K562 (cell line): ENCODE measurements around the gene C20orf141. TPM values are rescaled to one million over a fixed set of nuclear protein-coding genes. Genes with fewer than 3 reads are reported as not detected.
A peak's percentile ranks its signal among the peaks of the same experiment; 100 is the strongest.
"Not testable (repeated sequence)": the region's sequence is repeated elsewhere in the genome, so short reads cannot be mapped to it uniquely, and the experiment has no call there.

Experiments used
- ATAC-seq: fragments of 200-7000 bp; cut with Tn5 transposase; 3 replicates; pipeline ENCODE4 v1.9.1; 2020; ENCODE audit warnings: moderate library complexity
- BruUV-seq: library from RNA; stranded (reverse); fragments of 400-500 nt; replicated peaks from 2 replicates; lab custom pipeline; 2021; lab: Mats Ljungman, UMichigan
- CTCF ChIA-PET: fragments of 300-600 bp; formaldehyde crosslinking; extraction: SDS; loops from one replicate; lab custom pipeline; 2021; ENCODE audit warnings: low intra/inter-chr PET ratio; lab: Yijun Ruan, JAX
- POLR2A ChIA-PET: fragments of 300-600, 350-650 bp; sonication (Branson Sonifier 250); formaldehyde crosslinking; extraction: SDS; loops from one replicate; lab custom pipeline; 2021; ENCODE audit warnings: antibody characterized with exemption, inconsistent platforms; lab: Yijun Ruan, JAX
- DNase-seq, 4 experiments: peaks; one replicate each; pipeline versions ENCODE4 v3.0.0 to v3.0.0-alpha.2; 2011 to 2018; ENCODE audit warnings: low spot score in 3 of 4, mixed read lengths in 3 of 4; ENCODE audit errors: extremely low read depth in 1 of 4
- FAIRE-seq: peaks from 2 replicates; lab custom pipeline; 2011; peaks lifted over from hg19 to GRCh38; lab: Jason Lieb, UNC
- H2AFZ ChIP-seq: 2 replicates; pipeline ENCODE4 v1.6.0; 2011; ENCODE audit warnings: low read depth, low read length, control low read depth, inconsistent platforms
- H3K27ac ChIP-seq: fragments of 200-600 bp; 3 replicates; pipeline ENCODE4 v1.8.0; 2011; ENCODE audit warnings: low read depth, mild to moderate bottlenecking, control low read depth, inconsistent platforms, low read length, moderate library complexity, mixed read lengths; ENCODE audit errors: extremely low read depth
- H3K27me3 ChIP-seq, 2 experiments: fragments of 300-600 bp in 1 of 2; 2 replicates in 1 of 2; 3 replicates in 1 of 2; pipeline versions ENCODE4 v1.6.0 to v1.8.0; 2011; ENCODE audit warnings: inconsistent platforms in 2 of 2, low read length in 2 of 2, mild to moderate bottlenecking in 1 of 2, mixed read lengths in 1 of 2, moderate library complexity in 1 of 2; ENCODE audit not compliant: control insufficient read depth in 2 of 2, insufficient read depth in 2 of 2
- H3K36me3 ChIP-seq: fragments of 300-600 bp; 3 replicates; pipeline ENCODE4 v1.8.0; 2011; ENCODE audit warnings: mild to moderate bottlenecking, low read length, inconsistent platforms; ENCODE audit not compliant: control insufficient read depth, insufficient read depth
- H3K4me1 ChIP-seq, 2 experiments: fragments of 200-600 bp in 1 of 2; replicated peaks in 1 of 2; 2 replicates in 1 of 2; 3 replicates in 1 of 2; pipeline versions ENCODE4 v1.5.1 to v1.8.0; 2011; ENCODE audit warnings: inconsistent platforms in 2 of 2, low read length in 2 of 2, mild to moderate bottlenecking in 1 of 2, mixed read lengths in 1 of 2, moderate library complexity in 1 of 2; ENCODE audit not compliant: control insufficient read depth in 2 of 2, insufficient read depth in 2 of 2
- H3K4me2 ChIP-seq: 2 replicates; pipeline ENCODE4 v1.6.1; 2011; ENCODE audit warnings: low read length, control low read depth, inconsistent platforms, mixed read lengths; ENCODE audit not compliant: insufficient read depth
- H3K4me3 ChIP-seq: fragments of 200-600 bp; sonication (generic), shearing (Covaris generic); 2 replicates; pipeline ENCODE4 v1.5.1; 2016; ENCODE audit warnings: control low read depth, inconsistent platforms
- H3K79me2 ChIP-seq: fragments of 200-600 bp; 3 replicates; pipeline ENCODE4 v1.8.0; 2011; ENCODE audit warnings: low read length, inconsistent platforms; ENCODE audit not compliant: control insufficient read depth, insufficient read depth
- H3K9ac ChIP-seq, 2 experiments: 2 replicates each; pipeline versions ENCODE4 v1.6.0 to v1.6.1; 2011; ENCODE audit warnings: low read depth in 2 of 2, low read length in 2 of 2, control low read depth in 1 of 2, inconsistent platforms in 1 of 2, mild to moderate bottlenecking in 1 of 2, mixed read lengths in 1 of 2; ENCODE audit not compliant: insufficient read depth in 1 of 2
- H3K9me1 ChIP-seq: one replicate; pipeline ENCODE4 v1.6.0; 2011; ENCODE audit warnings: inconsistent platforms, mild to moderate bottlenecking, low read length, moderate library complexity; ENCODE audit not compliant: control insufficient read depth, insufficient read depth
- H3K9me3 ChIP-seq: replicated peaks from 2 replicates; pipeline ENCODE4 v1.5.1; 2011; ENCODE audit warnings: low read depth, low read length, inconsistent platforms; ENCODE audit not compliant: control insufficient read depth, insufficient read depth
- H4K20me1 ChIP-seq: replicated peaks from 2 replicates; pipeline ENCODE4 v1.6.1; 2011; ENCODE audit warnings: low read length, inconsistent platforms, mixed read lengths; ENCODE audit not compliant: control insufficient read depth, insufficient read depth
- GMEB1 ChIP-seq: fragments of 250-450 bp; sonication (Bioruptor Pico); IDR thresholded peaks from 2 replicates; pipeline ENCODE4 v1.4.0; 2020; ENCODE audit warnings: mild to moderate bottlenecking
- RB1 ChIP-seq: fragments of 450-650 bp; IDR thresholded peaks from 2 replicates; pipeline ENCODE4 v1.6.1; 2017; ENCODE audit warnings: low read depth, mild to moderate bottlenecking
- TCF7 ChIP-seq: sonication (generic); IDR thresholded peaks from 2 replicates; pipeline ENCODE4 v1.6.1; 2016; ENCODE audit warnings: antibody characterized with exemption, borderline replicate concordance
- ZBTB1 ChIP-seq: sonication (generic); formaldehyde crosslinking; IDR thresholded peaks from 2 replicates; pipeline ENCODE4 v1.8.1; 2023; ENCODE audit warnings: missing genetic modification reagents, low read depth, mild to moderate bottlenecking, borderline replicate concordance
- ZNF121 ChIP-seq: sonication (generic); formaldehyde crosslinking; conservative IDR thresholded peaks from 2 replicates; pipeline ENCODE4 v1.8.0; 2022; ENCODE audit warnings: missing genetic modification reagents
- ZNF143 ChIP-seq: sonication (generic); formaldehyde crosslinking; IDR thresholded peaks from 2 replicates; pipeline ENCODE4 v1.9.0; 2022; ENCODE audit warnings: mild to moderate bottlenecking, missing genetic modification reagents
- WGBS: fragments of 100-300 bp; shearing (Covaris generic); methylation state at CpG from one replicate; pipeline ENCODE4 v1.1.6; 2016; ENCODE audit warnings: low coverage, mixed read lengths; ENCODE audit not compliant: insufficient coverage; ENCODE audit errors: missing lambda C conversion rate; 5-methylcytosine and 5-hydroxymethylcytosine counted together
- in situ Hi-C: fragments of 300-500 bp; cut with MboI; formaldehyde crosslinking; loops from 4 replicates; pipeline ENCODE4 v1.15.0; 2018; ENCODE audit warnings: inconsistent platforms, mixed read lengths
- intact Hi-C: fragments of 100-400 bp; cut with micrococcal nuclease; formaldehyde crosslinking; loops from 2 replicates; pipeline ENCODE4 v1.14.2; 2022
- polyA plus RNA-seq, 8 experiments: library from polyadenylated mRNA; depleted of rRNA in 4 of 8; stranded (reverse) in 5 of 8; unstranded in 3 of 8; fragments of >200 nt; fragmentation: Nextera tagmentation in 2 of 8; fragmentation: Illumina TruSeq in 1 of 8; extraction: Ambion mirVana in 2 of 8; extraction: Trizol in 1 of 8; gene quantifications; 2 replicates each; pipeline versions ENCODE4 v1.2.1 to v1.2.3, GENCODE V29; 2011 to 2014; ENCODE audit warnings: inconsistent platforms in 1 of 8, missing spikeins in 1 of 8
- total RNA-seq, 7 experiments: library from RNA; depleted of rRNA in 6 of 7; stranded (reverse); fragments of >200 nt in 6 of 7; fragmentation: Illumina TruSeq in 2 of 7; extraction: Trizol in 2 of 7; gene quantifications; 2 replicates each; pipeline versions ENCODE4 v1.2.1 to v1.2.3, GENCODE V29; 2011 to 2021; ENCODE audit warnings: low replicate concordance in 1 of 7
- TF ChIP-seq, protein P1 (sequence below): fragments of 450-650 bp; formaldehyde crosslinking; IDR thresholded peaks from 2 replicates; pipeline ENCODE4 v1.4.0; 2022; ENCODE audit warnings: mild to moderate bottlenecking, moderate library complexity
- TF ChIP-seq, protein P2 (sequence below): IDR thresholded peaks from 2 replicates; pipeline ENCODE4 v1.6.1; 2011; ENCODE audit warnings: borderline replicate concordance, low read depth, mild to moderate bottlenecking, moderate library complexity, low read length; ENCODE audit not compliant: insufficient read depth, poor library complexity, severe bottlenecking
- TF ChIP-seq, protein P3 (sequence below): sonication (generic); formaldehyde crosslinking; IDR thresholded peaks from 2 replicates; pipeline ENCODE4 v1.8.0; 2022; ENCODE audit warnings: mild to moderate bottlenecking, missing genetic modification reagents

C20orf141 gene
- total and polyA plus RNA-seq, 9 of the 15 experiments (the other 6 are each of a cell fraction or from before 2014, with no cell fraction given): not detected

DNA sequence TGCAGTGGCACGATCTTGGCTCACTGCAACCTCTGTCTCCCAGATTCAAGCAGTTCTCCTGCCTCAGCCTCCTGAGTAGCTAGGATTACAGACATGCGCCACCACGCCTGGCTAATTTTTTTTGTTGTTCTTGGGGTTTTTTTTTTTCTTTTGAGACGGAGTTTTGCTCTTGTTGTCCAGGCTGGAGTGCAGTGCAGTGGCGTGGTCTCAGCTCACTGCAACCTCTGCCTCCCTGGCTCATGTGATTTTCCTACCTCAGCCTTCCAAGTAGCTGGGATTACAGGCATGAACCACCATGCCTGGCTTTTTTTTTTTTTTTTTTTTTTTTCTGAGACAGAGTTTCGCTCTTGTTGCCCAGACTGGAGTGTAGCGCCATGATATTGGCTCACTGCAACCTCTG is 16.4 kb downstream of the C20orf141 start:
- 80% methylated on average over 5 of the region's 7 CpGs for WGBS
- CTCF ChIA-PET, H3K4me1 ChIP-seq, intact Hi-C loops, POLR2A ChIA-PET, H4K20me1 ChIP-seq, BruUV-seq, ATAC-seq, H3K27ac ChIP-seq, H2AFZ ChIP-seq, H3K36me3 ChIP-seq, FAIRE-seq, in situ Hi-C loops, H3K79me2 ChIP-seq: not testable (repeated sequence)
- TF ChIP-seq ZNF121: 0 out of 2 replicates have a peak, but pooled peaks have one; percentile 49
- TF ChIP-seq, all 486 proteins: peak for 1; not testable (repeated sequence) for 485
- DNase-seq, H3K27me3 ChIP-seq, H3K9me1 ChIP-seq, H3K9me3 ChIP-seq, H3K4me3 ChIP-seq, H3K9ac ChIP-seq, H3K4me2 ChIP-seq: not testable (repeated sequence)

- ChIA-PET POLR2A (interaction anchor here (1.1 kb wide), 1 partner anchor 10 kb away, joined by 3 read pairs; no protein-coding TSS in a partner anchor), CTCF (no interaction called here)
- intact Hi-C loops: no loop called here
- FAIRE-seq (no peak), DNase-seq (no peak), ATAC-seq (no peak)
- Histone ChIP-seq H3K27me3 (no peaks in the 10 kb centered on the region), H3K27ac (no peak overlapping the region), H3K79me2 (no peaks in the 10 kb centered on the region), H3K9me1 (no peaks in the 10 kb centered on the region), H3K4me3 (no peak overlapping the region), H3K9ac (no peak overlapping the region), H3K4me2 (no peak overlapping the region), H4K20me1 (no peaks in the 10 kb centered on the region), H2AFZ (no peak overlapping the region), H3K36me3 (no peaks in the 10 kb centered on the region), H3K4me1 (peaks cover 0 to 1% of the 10 kb centered on the region in 2 experiments; a peak in 1 of 5 replicates), H3K9me3 (no peaks in the 10 kb centered on the region)
- BruUV-seq: no TSS peak
- WGBS: 100% methylated on average over 1 of the region's 1 CpG
- in situ Hi-C loops: no loop called here
- TF ChIP-seq, protein P1, sequence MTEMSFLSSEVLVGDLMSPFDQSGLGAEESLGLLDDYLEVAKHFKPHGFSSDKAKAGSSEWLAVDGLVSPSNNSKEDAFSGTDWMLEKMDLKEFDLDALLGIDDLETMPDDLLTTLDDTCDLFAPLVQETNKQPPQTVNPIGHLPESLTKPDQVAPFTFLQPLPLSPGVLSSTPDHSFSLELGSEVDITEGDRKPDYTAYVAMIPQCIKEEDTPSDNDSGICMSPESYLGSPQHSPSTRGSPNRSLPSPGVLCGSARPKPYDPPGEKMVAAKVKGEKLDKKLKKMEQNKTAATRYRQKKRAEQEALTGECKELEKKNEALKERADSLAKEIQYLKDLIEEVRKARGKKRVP (CRISPR knock-in tag): no peak
- TF ChIP-seq, protein P2, sequence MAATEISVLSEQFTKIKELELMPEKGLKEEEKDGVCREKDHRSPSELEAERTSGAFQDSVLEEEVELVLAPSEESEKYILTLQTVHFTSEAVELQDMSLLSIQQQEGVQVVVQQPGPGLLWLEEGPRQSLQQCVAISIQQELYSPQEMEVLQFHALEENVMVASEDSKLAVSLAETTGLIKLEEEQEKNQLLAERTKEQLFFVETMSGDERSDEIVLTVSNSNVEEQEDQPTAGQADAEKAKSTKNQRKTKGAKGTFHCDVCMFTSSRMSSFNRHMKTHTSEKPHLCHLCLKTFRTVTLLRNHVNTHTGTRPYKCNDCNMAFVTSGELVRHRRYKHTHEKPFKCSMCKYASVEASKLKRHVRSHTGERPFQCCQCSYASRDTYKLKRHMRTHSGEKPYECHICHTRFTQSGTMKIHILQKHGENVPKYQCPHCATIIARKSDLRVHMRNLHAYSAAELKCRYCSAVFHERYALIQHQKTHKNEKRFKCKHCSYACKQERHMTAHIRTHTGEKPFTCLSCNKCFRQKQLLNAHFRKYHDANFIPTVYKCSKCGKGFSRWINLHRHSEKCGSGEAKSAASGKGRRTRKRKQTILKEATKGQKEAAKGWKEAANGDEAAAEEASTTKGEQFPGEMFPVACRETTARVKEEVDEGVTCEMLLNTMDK: no peak
- TF ChIP-seq TCF7 (no peak), GMEB1 (no peak), ZBTB1 (CRISPR knock-in tag) (no peak), RB1 (no peak), ZNF143 (CRISPR knock-in tag) (no peak)
- TF ChIP-seq, protein P3, sequence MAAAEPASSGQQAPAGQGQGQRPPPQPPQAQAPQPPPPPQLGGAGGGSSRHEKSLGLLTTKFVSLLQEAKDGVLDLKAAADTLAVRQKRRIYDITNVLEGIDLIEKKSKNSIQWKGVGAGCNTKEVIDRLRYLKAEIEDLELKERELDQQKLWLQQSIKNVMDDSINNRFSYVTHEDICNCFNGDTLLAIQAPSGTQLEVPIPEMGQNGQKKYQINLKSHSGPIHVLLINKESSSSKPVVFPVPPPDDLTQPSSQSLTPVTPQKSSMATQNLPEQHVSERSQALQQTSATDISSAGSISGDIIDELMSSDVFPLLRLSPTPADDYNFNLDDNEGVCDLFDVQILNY (CRISPR knock-in tag): no peak
These were observed 19.0 kb downstream of the C20orf141 start for GRCh38 chr20:2833761-2834160.
